GM23338 (cell line): Measurements from ENCODE around the gene WWOX. TPM values are rescaled to one million over a fixed set of nuclear protein-coding genes. Genes with fewer than 3 reads are reported as not detected.

Experiments
- ATAC-seq: fragments of 200-7000 bp; cut with Tn5 transposase; 3 replicates; pipeline ENCODE4 v1.9.1; 2020
- DNase-seq: peaks from one replicate; pipeline ENCODE4 v3.0.0-alpha.2; 2015; ENCODE audit warnings: low spot score
- H2AFZ ChIP-seq: fragments of 200-600 bp; sonication (generic); 2 replicates; pipeline ENCODE4 v1.8.0; 2016; ENCODE audit warnings: antibody characterized with exemption, mild to moderate bottlenecking, moderate library complexity
- H3F3A ChIP-seq: fragments of 200-600 bp; sonication (generic); replicated peaks from 2 replicates; pipeline ENCODE4 v1.8.0; 2017; ENCODE audit warnings: antibody characterized with exemption, mixed run types, low read depth
- H3K27ac ChIP-seq: fragments of 200-600 bp; sonication (generic); 2 replicates; pipeline ENCODE4 v1.6.1; 2016; ENCODE audit warnings: low read depth
- H3K27me3 ChIP-seq: fragments of 200-600 bp; sonication (generic); 2 replicates; pipeline ENCODE4 v1.8.0; 2016; ENCODE audit warnings: mild to moderate bottlenecking, mixed run types, moderate library complexity; ENCODE audit not compliant: insufficient read depth
- H3K36me3 ChIP-seq: fragments of 200-600 bp; sonication (generic); 2 replicates; pipeline ENCODE4 v1.8.0; 2016; ENCODE audit warnings: mild to moderate bottlenecking; ENCODE audit not compliant: insufficient read depth
- H3K4me1 ChIP-seq: fragments of 200-600 bp; sonication (generic); 2 replicates; pipeline ENCODE4 v1.8.0; 2016; ENCODE audit warnings: mild to moderate bottlenecking, moderate library complexity; ENCODE audit not compliant: insufficient read depth
- H3K4me2 ChIP-seq: fragments of 200-600 bp; sonication (generic); 2 replicates; pipeline ENCODE4 v1.7.1; 2017; ENCODE audit warnings: mixed run types
- H3K4me3 ChIP-seq: fragments of 200-600 bp; sonication (generic); 2 replicates; pipeline ENCODE4 v1.6.1; 2016; ENCODE audit warnings: mixed run types
- H3K79me2 ChIP-seq: fragments of 200-600 bp; sonication (generic); replicated peaks from 2 replicates; pipeline ENCODE4 v1.8.0; 2017; ENCODE audit warnings: mild to moderate bottlenecking; ENCODE audit not compliant: insufficient read depth
- H3K9me2 ChIP-seq: fragments of 200-600 bp; sonication (generic); 2 replicates; pipeline ENCODE4 v1.8.0; 2017; ENCODE audit not compliant: insufficient read depth
- H4K20me1 ChIP-seq: fragments of 200-600 bp; sonication (generic); replicated peaks from 2 replicates; pipeline ENCODE4 v1.8.0; 2017; ENCODE audit warnings: mild to moderate bottlenecking; ENCODE audit not compliant: insufficient read depth
- H3K27ac Mint-ChIP-seq: 2 replicates; pipeline ENCODE4 v1.8.0; 2020; ENCODE audit warnings: inconsistent platforms, mild to moderate bottlenecking, moderate library complexity, mixed read lengths
- H3K27me3 Mint-ChIP-seq: 3 replicates; pipeline ENCODE4 v1.8.0; 2022; ENCODE audit warnings: low read depth, mild to moderate bottlenecking, moderate library complexity, mixed read lengths, inconsistent platforms; ENCODE audit not compliant: insufficient read depth, poor library complexity
- H3K36me3 Mint-ChIP-seq: 3 replicates; pipeline ENCODE4 v1.8.0; 2021; ENCODE audit warnings: low read depth, mild to moderate bottlenecking, inconsistent platforms, moderate library complexity, mixed read lengths
- H3K4me1 Mint-ChIP-seq: 3 replicates; pipeline ENCODE4 v1.8.0; 2020; ENCODE audit warnings: mild to moderate bottlenecking, inconsistent platforms, mixed read lengths
- H3K4me3 Mint-ChIP-seq: 3 replicates; pipeline ENCODE4 v1.8.0; 2021; ENCODE audit warnings: moderate library complexity, mild to moderate bottlenecking, inconsistent platforms, mixed read lengths
- H3K9me3 Mint-ChIP-seq: 3 replicates; pipeline ENCODE4 v1.8.0; 2020; ENCODE audit warnings: moderate library complexity, mild to moderate bottlenecking, inconsistent platforms, mixed read lengths
- CREB1 ChIP-seq: fragments of 250-450 bp; sonication (Bioruptor Pico); IDR thresholded peaks from 2 replicates; pipeline ENCODE4 v1.5.0; 2020; ENCODE audit warnings: low read depth, mild to moderate bottlenecking, moderate library complexity
- CTCF ChIP-seq, 2 experiments: fragments of 200-600 bp in 1 of 2; sonication (generic) in 1 of 2; conservative IDR thresholded peaks; 2 replicates each; pipeline versions ENCODE4 v1.5.1 to v1.6.1; 2016 to 2017; ENCODE audit warnings: antibody characterized with exemption in 2 of 2, low read depth in 2 of 2, mild to moderate bottlenecking in 2 of 2, moderate library complexity in 1 of 2
- EZH2 ChIP-seq: fragments of 200-600 bp; sonication (generic); IDR thresholded peaks from one replicate; pipeline ENCODE4 v1.8.0; 2017; ENCODE audit warnings: antibody characterized with exemption, mild to moderate bottlenecking, low read depth; ENCODE audit not compliant: unreplicated experiment
- EZH2phosphoT487 ChIP-seq: fragments of 200-600 bp; sonication (generic); IDR thresholded peaks from one replicate; pipeline ENCODE4 v1.8.1; 2018; ENCODE audit warnings: antibody characterized with exemption; ENCODE audit not compliant: unreplicated experiment
- JUNB ChIP-seq: IDR thresholded peaks from one replicate; pipeline ENCODE4 v1.6.1; 2016; ENCODE audit warnings: antibody characterized with exemption; ENCODE audit not compliant: unreplicated experiment
- NANOG ChIP-seq: IDR thresholded peaks from 2 replicates; pipeline ENCODE4 v1.6.1; 2016; ENCODE audit warnings: antibody characterized with exemption, borderline replicate concordance
- POLR2AphosphoS5 ChIP-seq: IDR thresholded peaks from 2 replicates; pipeline ENCODE4 v1.6.1; 2016; ENCODE audit warnings: antibody characterized with exemption, low read depth
- REST ChIP-seq: IDR thresholded peaks from one replicate; pipeline ENCODE4 v1.6.1; 2018; ENCODE audit warnings: antibody characterized with exemption; ENCODE audit not compliant: unreplicated experiment
- STAT1 ChIP-seq: IDR thresholded peaks from one replicate; pipeline ENCODE4 v1.6.1; 2016; ENCODE audit warnings: antibody characterized with exemption; ENCODE audit not compliant: unreplicated experiment
- ZNF114 ChIP-seq: fragments of 250-450 bp; sonication (Bioruptor Pico); IDR thresholded peaks from 2 replicates; pipeline ENCODE4 v1.5.0; 2020; ENCODE audit warnings: mild to moderate bottlenecking, moderate library complexity
- ZNF331 ChIP-seq: fragments of 250-450 bp; sonication (Bioruptor Pico); IDR thresholded peaks from 2 replicates; pipeline ENCODE4 v1.5.0; 2020; ENCODE audit warnings: low read depth, mild to moderate bottlenecking, moderate library complexity
- polyA plus RNA-seq: library from polyadenylated mRNA; unstranded; fragments of >200 nt; fragmentation: Nextera tagmentation; extraction: Ambion mirVana; gene quantifications from 2 replicates; pipeline ENCODE4 v1.2.1, GENCODE V29; 2016
- total RNA-seq: library from RNA; depleted of rRNA; stranded (reverse); fragments of >200 nt; shearing (Covaris generic); gene quantifications from 2 replicates; pipeline ENCODE4 v1.2.3, GENCODE V29; 2014
- TF ChIP-seq, protein P1 (sequence below): fragments of 250-450 bp; sonication (Bioruptor Pico); IDR thresholded peaks from 2 replicates; pipeline ENCODE4 v1.5.0; 2020; ENCODE audit warnings: mild to moderate bottlenecking, moderate library complexity
- TF ChIP-seq, protein P2 (sequence below): IDR thresholded peaks from 2 replicates; pipeline ENCODE4 v1.6.1; 2016; ENCODE audit warnings: antibody characterized with exemption

WWOX gene
- total and polyA plus RNA-seq, 2 experiments from 2014 or later: 10.0 to 19.3 TPM

GRCh38 chr16:78125112-78125844 lies 25.8 kb downstream of the WWOX start:
- Mint-ChIP-seq H3K4me3 (no peak overlapping the region), H3K9me3 (no peaks in the 10 kb centered on the region)

More at GRCh38 chr16:78125112-78125844, 25.8 kb downstream of the WWOX start:
- Mint-ChIP-seq H3K27me3 (no peaks in the 10 kb centered on the region), H3K36me3 (no peaks in the 10 kb centered on the region), H3K27ac (no peak overlapping the region), H3K4me1 (peaks cover 8% of the 10 kb centered on the region; the same call in 1 of the 3 replicates)
- Histone ChIP-seq H3K79me2 (no peaks in the 10 kb centered on the region), H3K36me3 (no peaks in the 10 kb centered on the region), H3K27me3 (no peaks in the 10 kb centered on the region), H4K20me1 (no peaks in the 10 kb centered on the region), H3K4me2 (no peak overlapping the region), H3K9me2 (no peaks in the 10 kb centered on the region), H3K27ac (no peak overlapping the region), H3F3A (no peaks in the 10 kb centered on the region), H2AFZ (no peak overlapping the region), H3K4me1 (no peaks in the 10 kb centered on the region), H3K4me3 (no peak overlapping the region)
- TF ChIP-seq STAT1 (no peak), EZH2 (no peak), CREB1 (CRISPR knock-in tag) (no peak), JUNB (no peak), EZH2phosphoT487 (no peak), REST (no peak), NANOG (no peak), ZNF114 (CRISPR knock-in tag) (no peak), CTCF (conservative IDR thresholded peaks at IDR 0.05; ENCODE audit: low read depth in 2 of 2) (no peak), ZNF331 (no peak), POLR2AphosphoS5 (no peak)
- TF ChIP-seq, protein P1, sequence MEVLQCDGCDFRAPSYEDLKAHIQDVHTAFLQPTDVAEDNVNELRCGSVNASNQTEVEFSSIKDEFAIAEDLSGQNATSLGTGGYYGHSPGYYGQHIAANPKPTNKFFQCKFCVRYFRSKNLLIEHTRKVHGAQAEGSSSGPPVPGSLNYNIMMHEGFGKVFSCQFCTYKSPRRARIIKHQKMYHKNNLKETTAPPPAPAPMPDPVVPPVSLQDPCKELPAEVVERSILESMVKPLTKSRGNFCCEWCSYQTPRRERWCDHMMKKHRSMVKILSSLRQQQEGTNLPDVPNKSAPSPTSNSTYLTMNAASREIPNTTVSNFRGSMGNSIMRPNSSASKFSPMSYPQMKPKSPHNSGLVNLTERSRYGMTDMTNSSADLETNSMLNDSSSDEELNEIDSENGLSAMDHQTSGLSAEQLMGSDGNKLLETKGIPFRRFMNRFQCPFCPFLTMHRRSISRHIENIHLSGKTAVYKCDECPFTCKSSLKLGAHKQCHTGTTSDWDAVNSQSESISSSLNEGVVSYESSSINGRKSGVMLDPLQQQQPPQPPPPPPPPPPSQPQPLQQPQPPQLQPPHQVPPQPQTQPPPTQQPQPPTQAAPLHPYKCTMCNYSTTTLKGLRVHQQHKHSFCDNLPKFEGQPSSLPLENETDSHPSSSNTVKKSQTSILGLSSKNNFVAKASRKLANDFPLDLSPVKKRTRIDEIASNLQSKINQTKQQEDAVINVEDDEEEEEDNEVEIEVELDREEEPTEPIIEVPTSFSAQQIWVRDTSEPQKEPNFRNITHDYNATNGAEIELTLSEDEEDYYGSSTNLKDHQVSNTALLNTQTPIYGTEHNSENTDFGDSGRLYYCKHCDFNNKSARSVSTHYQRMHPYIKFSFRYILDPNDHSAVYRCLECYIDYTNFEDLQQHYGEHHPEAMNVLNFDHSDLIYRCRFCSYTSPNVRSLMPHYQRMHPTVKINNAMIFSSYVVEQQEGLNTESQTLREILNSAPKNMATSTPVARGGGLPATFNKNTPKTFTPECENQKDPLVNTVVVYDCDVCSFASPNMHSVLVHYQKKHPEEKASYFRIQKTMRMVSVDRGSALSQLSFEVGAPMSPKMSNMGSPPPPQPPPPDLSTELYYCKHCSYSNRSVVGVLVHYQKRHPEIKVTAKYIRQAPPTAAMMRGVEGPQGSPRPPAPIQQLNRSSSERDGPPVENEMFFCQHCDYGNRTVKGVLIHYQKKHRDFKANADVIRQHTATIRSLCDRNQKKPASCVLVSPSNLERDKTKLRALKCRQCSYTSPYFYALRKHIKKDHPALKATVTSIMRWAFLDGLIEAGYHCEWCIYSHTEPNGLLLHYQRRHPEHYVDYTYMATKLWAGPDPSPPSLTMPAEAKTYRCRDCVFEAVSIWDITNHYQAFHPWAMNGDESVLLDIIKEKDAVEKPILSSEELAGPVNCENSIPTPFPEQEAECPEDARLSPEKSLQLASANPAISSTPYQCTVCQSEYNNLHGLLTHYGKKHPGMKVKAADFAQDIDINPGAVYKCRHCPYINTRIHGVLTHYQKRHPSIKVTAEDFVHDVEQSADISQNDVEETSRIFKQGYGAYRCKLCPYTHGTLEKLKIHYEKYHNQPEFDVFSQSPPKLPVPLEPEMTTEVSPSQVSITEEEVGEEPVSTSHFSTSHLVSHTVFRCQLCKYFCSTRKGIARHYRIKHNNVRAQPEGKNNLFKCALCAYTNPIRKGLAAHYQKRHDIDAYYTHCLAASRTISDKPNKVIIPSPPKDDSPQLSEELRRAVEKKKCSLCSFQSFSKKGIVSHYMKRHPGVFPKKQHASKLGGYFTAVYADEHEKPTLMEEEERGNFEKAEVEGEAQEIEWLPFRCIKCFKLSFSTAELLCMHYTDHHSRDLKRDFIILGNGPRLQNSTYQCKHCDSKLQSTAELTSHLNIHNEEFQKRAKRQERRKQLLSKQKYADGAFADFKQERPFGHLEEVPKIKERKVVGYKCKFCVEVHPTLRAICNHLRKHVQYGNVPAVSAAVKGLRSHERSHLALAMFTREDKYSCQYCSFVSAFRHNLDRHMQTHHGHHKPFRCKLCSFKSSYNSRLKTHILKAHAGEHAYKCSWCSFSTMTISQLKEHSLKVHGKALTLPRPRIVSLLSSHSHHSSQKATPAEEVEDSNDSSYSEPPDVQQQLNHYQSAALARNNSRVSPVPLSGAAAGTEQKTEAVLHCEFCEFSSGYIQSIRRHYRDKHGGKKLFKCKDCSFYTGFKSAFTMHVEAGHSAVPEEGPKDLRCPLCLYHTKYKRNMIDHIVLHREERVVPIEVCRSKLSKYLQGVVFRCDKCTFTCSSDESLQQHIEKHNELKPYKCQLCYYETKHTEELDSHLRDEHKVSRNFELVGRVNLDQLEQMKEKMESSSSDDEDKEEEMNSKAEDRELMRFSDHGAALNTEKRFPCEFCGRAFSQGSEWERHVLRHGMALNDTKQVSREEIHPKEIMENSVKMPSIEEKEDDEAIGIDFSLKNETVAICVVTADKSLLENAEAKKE (CRISPR knock-in tag): no peak
- TF ChIP-seq, protein P2, sequence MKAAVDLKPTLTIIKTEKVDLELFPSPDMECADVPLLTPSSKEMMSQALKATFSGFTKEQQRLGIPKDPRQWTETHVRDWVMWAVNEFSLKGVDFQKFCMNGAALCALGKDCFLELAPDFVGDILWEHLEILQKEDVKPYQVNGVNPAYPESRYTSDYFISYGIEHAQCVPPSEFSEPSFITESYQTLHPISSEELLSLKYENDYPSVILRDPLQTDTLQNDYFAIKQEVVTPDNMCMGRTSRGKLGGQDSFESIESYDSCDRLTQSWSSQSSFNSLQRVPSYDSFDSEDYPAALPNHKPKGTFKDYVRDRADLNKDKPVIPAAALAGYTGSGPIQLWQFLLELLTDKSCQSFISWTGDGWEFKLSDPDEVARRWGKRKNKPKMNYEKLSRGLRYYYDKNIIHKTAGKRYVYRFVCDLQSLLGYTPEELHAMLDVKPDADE: no peak
- ATAC-seq (no peak), DNase-seq (no peak)
